Stimulated activated CD4-positive, alpha-beta T cell treated with anti-CD3 and anti-CD28 coated beads, Interleukin-4, amount 100 ng/mL, for 1 hour (primary cell): ENCODE results near the gene TRABD.

Experiments used
- DNase-seq: peaks from one replicate; pipeline ENCODE4 v3.0.0-alpha.2; 2020

The TRABD gene

DNA sequence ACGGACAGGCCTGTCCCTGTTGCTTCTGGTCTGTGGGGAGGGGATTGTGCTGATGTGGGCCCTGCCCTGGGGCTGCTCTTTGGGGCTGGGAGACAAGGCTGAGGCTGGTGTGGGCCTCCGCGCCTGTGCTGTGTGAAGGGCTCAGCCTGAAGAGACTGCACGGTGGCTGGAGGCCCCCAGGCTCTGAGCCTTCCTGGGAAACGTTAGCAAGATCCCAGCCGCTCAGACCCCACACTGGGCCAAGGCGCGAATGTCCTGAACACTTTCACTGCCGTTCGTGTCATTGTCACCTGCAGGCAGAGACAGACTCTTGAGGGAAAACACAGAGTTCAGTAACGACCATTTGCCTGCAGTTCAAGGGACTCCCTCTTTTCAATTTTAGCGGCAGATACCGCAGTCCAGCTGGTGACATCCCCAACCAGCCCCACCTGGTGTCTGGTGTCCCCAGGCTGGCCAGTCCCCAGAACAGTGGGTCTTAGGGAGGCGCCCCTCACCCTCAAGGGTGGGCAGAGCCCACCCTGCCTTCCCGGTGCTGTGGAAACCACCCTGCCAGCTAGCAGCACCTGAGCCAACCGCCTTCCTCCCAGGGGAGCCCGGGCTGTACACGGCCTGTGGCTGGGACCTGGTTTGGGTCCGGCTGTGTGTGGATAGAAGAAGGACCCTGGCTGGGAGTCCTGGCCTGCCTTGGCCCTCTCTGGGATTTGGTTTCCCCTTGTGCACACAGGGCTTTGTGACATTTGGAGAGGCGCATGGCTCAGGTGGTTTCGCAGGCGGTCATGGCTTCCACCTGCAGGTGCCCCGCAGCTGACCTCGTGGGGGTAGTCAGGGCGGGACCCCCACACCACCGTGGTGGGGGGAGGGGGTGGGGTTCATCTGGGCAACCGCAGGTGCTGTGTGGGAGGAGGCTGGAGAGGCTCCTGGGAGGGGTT is 9.5 kb upstream of the TRABD start:
- no peak for DNase-seq

DNA sequence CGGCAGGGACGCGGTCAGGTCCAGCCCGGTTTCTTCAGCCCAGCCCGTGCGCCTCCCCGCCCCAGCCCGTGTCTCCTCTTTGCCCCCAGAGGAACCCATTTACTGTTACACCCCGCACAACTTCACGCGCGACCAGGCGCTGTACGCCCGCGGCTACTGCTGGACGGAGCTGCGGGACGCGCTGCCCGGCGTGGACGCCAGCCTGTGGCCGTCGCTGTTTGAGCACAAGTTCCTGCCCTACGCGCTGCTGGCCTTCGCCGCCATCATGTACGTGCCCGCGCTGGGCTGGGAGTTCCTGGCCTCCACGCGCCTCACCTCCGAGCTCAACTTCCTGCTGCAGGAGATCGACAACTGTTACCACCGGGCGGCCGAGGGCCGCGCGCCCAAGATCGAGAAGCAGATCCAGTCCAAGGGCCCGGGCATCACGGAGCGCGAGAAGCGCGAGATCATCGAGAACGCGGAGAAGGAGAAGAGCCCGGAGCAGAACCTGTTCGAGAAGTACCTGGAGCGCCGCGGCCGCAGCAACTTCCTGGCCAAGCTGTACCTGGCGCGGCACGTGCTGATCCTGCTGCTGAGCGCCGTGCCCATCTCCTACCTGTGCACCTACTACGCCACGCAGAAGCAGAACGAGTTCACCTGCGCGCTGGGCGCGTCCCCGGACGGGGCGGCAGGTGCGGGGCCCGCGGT is 8.7 kb upstream of the TRABD start:
- no peak for DNase-seq

DNA sequence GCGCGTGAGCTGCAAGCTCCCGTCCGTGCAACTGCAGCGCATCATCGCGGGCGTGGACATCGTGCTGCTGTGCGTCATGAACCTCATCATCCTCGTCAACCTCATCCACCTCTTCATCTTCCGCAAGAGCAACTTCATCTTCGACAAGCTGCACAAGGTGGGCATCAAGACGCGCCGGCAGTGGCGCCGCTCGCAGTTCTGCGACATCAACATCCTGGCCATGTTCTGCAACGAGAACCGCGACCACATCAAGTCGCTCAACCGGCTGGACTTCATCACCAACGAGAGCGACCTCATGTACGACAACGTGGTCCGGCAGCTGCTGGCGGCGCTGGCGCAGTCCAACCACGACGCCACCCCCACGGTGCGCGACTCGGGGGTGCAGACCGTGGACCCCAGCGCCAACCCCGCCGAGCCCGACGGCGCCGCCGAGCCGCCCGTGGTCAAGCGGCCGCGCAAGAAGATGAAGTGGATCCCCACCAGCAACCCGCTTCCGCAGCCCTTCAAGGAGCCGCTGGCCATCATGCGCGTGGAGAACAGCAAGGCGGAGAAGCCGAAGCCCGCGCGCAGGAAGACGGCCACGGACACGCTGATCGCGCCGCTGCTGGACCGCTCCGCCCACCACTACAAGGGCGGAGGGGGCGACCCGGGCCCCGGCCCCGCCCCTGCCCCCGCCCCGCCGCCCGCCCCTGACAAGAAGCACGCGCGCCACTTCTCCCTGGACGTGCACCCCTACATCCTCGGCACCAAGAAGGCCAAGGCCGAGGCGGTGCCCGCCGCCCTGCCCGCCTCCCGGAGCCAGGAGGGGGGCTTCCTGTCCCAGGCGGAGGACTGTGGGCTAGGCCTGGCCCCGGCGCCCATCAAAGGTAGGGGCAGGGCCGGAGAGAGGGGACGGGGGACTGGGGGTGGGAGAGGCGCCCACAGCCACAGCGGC is 7.9 kb upstream of the TRABD start:
- DNase-seq = no peak

DNA sequence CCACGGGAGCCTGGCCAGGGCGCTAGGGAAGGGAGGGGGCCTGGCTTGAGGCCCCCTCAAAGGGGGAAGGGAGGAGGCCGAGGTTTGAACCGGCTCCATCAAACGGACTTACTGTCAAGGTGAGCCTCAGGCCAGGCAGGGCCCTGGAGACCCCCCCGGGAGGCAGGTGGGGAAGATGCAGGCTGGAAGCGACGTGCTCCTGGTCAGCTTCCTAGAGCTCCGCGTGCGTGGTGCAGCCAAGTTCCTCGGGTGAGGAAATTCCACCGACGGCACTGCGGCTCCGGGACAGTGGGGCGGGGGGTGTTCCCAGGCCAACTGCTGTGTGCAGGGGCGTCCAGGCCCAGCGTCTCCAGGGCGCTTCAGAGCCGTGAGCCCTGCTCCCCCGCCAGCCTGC is 7.2 kb upstream of the TRABD start:
- DNase-seq = no peak

DNA sequence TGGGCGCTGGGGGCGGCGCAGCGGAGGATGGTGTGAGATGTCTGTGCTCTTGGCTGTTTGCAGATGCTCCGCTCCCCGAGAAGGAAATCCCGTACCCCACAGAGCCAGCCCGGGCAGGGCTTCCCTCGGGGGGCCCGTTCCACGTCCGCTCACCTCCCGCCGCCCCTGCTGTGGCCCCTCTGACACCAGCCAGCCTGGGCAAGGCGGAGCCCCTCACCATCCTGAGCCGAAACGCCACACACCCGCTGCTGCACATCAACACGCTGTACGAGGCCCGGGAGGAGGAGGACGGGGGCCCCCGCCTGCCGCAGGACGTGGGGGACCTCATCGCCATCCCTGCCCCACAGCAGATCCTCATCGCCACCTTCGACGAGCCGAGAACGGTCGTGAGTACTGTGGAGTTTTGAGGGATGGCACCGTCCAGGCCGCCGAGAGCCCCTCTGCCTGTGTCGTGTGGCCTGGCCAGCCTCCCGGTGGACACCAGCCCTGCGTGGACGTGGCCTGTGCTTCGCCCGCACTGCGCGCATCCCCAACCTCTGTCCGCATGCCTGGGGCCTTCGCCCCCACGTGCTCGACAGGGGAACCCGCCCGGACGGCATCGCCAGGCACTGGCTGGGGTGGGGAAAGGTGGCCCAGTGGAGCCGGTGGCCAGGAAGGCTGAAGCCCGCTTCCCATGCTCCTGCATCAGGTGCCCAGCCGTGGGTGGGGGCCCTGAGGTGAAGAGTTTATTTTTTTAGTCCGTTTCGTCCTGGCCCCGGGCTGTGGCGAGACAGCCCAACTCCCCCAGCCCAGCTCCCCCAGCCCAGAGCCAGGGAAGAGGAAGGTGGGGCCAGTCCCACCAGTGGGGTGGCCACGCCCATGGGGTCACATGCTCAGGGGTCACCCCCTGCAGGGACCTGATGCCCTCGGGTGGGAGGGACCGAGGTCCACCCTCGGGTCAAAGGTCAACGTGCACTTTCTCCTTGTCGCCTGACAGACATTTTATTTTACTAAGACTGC is 6.5 kb upstream of the TRABD start:
- no peak for DNase-seq

DNA sequence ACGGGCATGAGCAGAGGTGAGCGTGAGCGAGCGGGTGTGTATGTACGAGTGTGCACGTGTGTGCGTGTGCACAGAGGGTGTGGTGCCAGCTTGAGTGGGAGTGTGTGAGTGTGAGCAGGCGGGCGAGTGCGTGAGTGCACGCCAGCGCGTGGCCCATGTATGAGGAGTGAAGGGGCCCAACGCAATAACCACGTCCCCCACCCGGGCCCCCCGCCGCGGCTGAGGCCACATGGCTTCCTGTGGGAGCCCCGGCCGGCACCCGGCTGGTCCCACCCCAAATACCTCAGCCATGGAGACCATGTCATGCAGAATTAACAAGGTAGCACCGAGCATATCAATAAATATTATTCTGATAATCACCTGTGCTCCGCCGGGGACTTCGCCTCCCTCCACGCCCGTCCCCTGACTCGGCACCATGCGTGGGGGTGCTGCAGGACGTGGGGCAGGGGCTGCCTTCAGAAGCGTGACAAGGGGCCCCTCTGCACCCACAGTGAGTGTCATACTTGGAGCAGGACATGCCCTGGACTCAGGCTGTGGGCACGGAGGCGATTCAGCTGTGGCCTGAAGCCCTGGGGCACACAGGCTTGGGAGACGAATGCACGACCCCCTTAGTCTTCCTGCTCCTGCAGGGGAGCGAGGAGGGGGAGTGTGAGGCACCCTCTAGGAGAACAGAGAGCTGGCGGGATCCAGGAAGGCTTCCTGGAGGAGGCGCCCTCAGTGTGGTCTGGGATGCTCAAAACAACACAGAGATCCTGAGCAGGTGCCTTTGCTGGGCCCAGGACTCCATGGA is 5.6 kb upstream of the TRABD start:
- no peak for DNase-seq

DNA sequence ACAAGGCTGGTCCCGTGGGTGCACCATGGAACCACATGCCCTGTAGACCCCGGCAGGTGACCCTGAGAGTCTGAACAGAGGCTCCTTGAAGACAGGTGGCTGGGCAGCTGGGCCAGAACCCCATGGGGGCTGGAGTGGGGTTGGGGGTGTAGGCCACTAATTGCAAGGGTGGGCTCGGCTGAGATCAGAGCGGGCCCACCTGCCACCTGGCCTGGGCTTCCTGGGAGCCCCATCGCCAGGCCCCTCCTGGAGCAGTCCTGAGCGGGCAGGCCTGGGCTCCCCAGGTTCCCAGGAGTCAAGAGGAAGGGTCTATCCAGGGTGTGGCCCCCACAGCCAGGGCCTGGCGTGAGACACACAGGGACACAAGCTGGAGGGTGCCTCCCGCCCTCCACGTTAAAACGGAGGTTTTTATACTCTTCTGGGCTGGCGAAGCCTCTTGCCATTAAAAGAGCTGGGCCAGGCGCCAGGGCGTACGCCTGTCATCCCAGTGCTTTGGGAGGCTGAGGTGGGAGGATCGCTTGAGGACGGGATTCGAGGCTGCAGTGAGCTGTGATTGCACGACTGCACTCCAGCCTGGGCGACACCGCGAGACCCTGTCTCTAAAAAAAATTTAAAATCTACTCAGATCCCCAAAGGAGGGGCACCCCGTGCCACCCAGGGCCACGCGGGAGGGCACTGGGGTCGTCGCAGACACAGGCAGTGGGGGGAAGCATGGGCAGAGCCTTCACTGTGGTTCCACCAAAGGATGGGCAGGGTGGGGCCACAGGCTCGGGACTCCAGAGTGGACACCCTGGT is 4.8 kb upstream of the TRABD start:
- no peak for DNase-seq

DNA sequence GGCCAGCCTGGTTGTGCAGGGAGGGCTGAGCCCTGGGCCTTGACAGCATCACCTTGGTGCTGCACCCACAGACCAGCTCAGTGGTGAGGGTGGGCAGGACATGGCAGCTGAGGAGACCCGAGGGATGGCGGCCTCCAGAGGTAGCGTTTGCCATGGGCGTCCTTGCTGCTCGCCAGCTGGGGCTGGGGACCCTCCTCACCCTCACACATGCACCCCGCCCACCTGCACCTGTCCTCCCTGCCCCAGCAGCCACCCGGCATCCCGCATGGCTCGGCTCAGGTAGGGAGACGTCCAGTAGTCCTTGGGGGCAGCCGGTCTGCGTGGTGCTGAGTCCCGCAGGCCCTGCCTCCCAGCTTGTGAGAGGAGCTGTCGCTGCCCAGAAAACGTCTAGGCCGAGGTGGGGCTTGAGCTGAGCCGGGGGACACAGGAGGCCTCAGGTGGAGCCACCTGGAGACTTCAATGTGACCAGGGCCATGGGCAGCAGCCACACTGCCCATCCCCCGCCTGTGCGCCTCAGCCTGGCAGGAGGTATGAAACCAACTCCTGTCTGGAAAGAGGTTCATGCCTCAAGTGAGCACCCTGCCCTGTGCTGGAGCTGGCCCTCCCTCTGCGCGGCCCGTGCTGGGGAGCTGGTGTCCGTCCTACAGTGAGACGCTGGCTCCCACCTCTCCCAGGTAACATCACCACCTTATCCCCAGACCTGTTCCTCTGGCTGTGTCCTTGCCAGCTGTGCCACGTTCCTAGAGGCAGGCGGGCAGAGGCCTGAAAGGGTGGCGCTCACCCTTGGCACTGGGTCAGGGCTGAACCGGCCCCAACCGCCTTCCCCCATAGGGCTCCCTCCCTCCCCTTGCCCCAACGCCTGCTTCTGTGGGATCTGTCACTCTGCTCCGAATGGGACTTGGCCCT is 3.3 kb upstream of the TRABD start:
- no peak for DNase-seq

DNA sequence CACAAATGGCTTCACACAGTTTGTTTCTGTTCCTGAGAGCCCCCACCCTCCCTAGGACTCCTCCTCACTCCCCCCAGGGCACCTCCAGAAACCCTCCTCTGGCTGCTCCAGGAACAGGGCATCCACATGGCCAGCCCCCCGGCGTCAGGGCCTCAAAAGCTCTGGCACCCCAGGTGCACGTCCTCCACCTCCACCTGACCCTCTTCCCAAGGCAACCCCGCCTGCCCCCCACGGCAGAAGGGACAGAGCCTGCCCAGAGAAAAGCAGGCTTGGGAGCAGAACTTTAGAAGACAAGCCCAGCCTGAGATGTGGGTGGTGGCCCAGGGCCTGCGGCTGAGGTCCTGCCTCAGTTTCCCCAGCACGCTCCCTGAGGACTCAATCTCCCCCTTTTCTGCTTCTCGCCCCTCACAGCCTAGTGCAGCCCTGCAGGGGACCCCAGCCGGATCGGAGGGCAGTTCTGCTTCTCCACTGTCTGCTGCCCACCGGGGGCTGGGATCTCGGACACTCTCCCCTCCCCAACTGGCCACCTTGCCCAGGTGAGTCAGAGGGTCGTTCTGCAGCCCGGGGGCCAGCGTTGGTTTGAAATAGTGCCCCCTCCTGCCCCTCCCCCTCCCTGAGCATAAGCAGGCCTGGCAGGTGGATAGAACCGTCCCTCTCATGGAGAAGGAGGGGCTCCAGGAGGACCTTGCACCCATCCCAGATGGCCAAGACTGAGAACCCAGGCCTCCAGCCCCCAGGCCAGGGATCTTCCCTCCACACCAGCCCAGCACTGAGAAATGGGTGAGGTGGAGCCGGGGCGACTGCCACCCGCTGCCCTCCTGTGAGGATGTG is 2.4 kb upstream of the TRABD start:
- DNase-seq = no peak

DNA sequence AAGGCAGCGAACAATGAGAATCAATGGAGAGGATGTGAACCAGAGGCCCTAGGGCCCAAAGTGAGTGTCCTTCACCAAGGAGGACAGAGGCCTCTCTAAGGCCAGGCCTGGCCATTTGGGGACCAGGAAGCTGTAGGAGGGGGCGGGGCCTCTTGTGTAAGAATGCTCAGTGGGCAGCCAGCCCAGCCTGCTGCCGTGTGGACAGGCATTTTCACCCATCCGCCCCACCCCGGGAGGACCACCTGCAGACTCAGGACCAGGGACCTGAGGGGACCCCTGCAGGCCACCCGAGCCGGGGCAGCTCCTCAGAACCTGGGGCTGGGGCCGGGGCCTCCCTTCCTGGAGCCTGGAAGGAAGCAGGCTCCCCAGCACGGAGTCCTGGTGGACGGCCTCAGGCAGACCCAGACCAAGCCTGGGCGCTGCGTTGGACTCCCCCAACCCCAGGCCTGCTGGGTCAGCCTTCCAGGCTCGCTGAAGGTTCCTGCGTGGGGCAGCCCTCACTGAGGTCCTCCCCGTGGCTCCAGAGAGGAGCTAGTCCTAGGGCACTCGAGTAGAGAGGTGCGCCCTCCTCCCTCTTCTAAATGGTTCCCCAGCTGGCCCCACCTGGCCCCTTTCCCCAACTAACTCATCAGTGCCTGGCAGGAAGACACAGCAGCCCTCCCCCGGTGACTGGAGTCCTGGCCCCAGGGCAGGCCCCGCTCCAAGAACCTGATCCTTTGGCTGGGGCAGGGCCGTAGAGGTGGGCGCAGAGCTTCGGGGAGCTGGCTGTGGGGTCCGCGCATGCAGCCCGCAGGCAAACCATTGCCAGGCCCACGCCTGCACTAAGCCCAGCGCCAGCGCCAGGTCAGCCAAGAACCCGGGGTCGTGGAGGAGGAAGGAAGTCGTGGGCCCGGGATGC is 1.5 kb upstream of the TRABD start:
- no peak for DNase-seq

DNA sequence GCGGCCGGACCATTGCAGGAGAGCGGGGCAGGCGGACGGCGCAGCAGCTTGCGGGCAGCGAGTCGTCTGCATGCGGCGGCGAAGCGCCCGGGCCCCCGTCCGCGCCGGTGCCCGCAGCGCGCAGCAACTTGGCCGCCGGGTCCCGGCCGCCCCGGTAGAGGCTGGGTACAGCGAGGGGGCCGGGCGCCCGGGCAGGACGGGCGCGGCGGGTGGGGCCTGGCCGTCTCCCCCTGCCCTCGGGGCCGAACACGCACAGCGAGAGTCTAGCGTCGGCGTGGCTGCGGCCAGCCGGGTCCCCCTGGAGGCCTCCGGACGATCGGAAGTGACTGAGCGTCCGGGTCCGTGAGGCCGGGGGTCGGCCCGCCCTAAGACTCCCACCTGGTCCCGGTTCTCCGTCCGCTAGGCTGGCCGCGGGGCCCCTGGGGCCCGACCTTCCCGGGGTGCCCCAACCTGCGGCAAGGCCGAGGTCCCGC is 775 bp upstream of the TRABD start:
- DNase-seq = no peak

DNA sequence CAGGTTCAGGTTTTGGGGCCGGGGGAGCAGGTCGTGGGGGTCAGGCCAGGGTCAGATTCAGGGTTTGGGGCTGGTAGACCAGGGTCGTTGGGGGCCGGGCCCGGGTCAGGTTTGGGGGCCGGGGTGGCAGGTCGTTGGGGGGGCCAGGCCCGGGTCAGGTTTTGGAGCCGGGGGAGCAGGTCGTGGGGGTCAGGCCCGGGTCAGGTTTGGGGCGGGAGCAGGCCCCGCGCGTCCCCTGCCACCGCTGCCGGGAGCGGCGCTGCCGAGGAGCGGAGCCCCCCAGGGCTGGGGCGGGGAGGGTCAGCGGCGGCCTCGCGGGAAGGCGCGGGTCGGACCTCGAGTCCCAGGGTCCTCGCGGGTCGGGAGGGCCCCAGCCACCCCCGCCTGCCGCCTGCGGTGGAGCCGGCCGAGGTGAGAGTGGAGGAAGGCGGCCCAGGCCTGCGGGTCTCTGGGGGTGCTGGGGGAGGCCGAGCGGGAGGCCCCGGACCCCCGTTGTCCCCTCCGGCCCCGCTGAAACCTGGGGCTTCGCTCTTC is 535 bp downstream of the TRABD start:
- no peak for DNase-seq

DNA sequence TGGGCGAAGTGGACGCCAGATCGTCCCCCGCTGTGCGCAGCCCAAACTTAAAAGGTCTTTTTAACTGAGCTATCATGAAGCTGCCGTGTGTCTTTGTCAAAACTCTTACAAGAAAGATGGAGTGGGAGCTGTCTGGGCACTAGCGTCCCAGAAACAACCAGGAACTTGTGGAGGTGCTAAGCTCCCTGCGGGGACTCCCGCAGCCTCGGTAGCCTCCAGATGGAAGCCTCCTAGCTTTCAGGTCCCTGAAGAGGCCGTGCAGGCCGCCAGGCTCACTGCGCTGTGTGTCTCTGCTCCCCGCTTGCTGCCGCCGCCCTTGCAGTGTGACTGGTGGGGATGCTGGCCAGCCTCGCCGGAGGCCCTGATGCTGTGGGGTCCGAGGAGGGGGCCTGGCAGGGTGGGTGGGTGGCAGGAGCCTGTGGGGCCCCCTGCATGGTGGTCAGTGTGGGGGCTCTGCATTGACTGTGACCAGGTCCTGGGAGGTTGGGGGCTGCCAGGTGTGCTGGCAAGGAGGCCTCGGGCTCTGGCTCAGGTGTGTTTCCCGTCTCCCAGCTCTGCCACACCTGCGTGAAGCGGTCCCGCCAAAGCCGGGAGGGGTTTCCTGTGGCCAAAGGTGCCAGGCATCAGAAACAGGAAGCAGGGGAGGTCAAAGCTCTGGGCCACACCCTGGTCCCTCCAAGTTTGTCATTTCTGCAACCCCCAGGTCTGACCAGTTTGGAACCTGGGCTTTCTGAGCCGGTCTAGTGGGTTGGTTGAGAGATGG is 1.2 kb downstream of the TRABD start:
- no peak for DNase-seq

DNA sequence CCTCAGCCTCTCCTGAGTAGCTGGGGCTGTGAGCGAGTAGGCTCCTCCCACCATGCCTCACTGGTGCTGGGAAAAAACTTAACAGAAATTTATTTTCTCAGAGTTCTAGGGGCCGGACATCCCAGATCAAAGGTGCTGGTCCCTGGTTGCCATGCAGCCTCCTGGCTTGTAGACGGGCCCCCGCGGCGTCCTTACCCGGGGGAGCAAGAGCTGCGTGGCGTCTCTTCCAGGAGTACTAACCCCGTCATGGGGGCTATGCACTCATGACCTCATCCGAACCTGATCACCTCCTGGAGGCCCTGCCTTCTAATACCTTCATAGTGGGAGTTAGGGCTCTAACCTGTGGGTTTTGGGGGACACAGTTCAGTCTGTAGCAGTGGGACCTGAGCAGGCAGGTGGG is 2.6 kb downstream of the TRABD start:
- no peak for DNase-seq

DNA sequence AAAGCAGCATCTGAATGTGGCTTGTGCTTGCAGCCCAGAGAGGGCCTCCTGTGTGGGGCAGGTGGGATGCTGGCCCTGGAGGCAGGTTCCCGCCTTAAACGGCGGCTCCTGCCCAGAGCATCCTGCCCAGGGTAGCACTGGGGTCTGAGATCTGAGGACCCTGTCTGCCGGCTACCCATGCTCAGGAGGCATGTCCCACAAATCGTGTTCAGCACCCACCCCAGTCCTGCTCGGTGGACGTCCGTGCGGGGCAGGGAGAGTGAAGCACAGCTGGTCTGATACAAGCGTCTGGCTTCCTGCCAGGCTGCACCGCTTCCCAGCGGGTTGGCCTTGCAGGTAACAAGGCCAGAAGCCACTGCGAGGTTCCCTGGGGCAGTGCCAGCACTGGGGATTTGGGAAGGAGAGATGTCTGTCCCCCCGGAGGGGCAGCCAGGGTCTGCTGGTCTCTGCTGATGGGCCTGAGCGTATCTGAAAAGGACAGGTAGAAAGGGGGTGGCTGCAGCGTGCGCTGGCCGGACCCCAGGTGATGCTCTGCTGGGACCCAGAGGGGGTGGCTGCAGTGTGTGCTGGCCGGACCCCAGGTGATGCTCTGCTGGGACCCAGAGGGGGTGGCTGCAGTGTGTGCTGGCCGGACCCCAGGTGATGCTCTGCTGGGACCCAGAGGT is 3.6 kb downstream of the TRABD start:
- no peak for DNase-seq
